AG09309 (cell line): ENCODE results near the gene ATP9B.

Experiments used
- DNase-seq: peaks from one replicate; pipeline ENCODE4 v3.0.0-alpha.2; 2010; ENCODE audit warnings: low read depth
- H3K4me3 ChIP-seq: 2 replicates; pipeline ENCODE4 v1.5.1; 2011; ENCODE audit warnings: mild to moderate bottlenecking, low read depth, low read length, moderate library complexity; ENCODE audit not compliant: control insufficient read depth
- TF ChIP-seq, protein P1 (sequence below): IDR thresholded peaks from 2 replicates; pipeline ENCODE4 v1.5.1; 2011; ENCODE audit warnings: mild to moderate bottlenecking, low read depth, low read length, inconsistent platforms; ENCODE audit not compliant: insufficient read depth, control insufficient read depth; ENCODE audit errors: missing control alignments

The ATP9B gene

DNA sequence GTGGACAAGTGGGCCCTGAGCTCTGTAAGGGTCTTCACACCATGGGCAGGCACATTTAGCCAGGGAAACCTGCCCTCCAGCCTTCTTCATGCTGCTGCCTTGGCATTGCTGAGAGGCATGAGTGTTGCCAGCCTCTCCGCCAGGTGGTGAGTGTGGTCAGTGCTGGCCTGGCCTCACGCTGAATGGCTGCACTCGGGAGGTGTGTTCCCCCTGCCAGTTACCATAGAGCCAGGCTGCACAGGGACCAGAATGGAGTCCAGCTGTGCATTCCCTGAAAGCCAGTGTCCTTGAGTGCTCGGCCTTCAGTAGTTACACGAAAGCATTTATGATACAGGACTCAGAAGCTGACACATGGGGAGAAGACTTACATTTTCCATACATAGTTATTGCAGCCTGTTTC is 139.7 kb downstream of the ATP9B start:
- no peak overlapping the region for H3K4me3 ChIP-seq
- TF ChIP-seq, protein P1, sequence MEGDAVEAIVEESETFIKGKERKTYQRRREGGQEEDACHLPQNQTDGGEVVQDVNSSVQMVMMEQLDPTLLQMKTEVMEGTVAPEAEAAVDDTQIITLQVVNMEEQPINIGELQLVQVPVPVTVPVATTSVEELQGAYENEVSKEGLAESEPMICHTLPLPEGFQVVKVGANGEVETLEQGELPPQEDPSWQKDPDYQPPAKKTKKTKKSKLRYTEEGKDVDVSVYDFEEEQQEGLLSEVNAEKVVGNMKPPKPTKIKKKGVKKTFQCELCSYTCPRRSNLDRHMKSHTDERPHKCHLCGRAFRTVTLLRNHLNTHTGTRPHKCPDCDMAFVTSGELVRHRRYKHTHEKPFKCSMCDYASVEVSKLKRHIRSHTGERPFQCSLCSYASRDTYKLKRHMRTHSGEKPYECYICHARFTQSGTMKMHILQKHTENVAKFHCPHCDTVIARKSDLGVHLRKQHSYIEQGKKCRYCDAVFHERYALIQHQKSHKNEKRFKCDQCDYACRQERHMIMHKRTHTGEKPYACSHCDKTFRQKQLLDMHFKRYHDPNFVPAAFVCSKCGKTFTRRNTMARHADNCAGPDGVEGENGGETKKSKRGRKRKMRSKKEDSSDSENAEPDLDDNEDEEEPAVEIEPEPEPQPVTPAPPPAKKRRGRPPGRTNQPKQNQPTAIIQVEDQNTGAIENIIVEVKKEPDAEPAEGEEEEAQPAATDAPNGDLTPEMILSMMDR, result no peak
- DNase-seq, result no peak

- TF ChIP-seq, protein P1, result no peak
- DNase-seq, result no peak
These were observed 141.1 kb downstream of the ATP9B start for GRCh38 chr18:79210002-79210910.

DNA sequence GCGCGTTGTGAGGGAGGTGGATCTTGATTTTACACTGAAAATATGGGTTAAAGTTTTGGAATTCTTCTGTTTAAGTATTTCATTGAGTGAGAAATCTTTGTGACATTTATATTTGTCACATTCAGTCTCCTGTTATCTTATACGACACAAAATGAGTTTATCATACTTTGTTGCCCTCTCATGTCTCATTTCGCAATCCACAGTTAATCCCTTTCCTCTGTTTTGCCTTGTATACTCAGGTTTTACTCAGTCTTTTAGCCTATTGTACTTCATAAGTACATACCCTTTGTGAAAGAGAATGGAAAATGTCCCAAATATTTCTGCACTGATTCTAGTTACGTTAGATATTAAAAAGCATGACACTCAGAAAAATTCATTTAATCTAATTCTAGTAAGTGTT is 142.7 kb downstream of the ATP9B start:
- DNase-seq, result no peak
- TF ChIP-seq, protein P1, result no peak
- no peak overlapping the region for H3K4me3 ChIP-seq

More at GRCh38 chr18:79210002-79210910, 141.1 kb downstream of the ATP9B start:
- H3K4me3 ChIP-seq, result no peak overlapping the region

DNA sequence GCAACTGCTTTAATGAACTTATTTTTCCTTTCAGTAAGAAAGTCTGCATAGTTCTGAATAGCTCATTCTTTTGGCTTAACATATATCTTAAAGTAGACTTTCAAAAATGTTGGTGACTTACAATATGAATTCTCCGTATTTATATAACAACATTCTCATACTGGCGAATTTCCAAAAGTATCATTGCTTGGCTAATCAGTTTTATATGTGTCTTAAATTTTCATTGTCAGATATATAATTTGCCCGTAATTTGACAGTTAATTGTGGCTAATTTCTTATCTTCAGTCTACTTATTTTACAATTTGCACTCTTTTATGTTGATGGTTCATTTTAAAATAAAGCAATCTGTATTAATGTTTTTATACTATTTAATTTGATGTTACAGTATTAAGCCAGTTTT is 144.9 kb downstream of the ATP9B start:
- no peak overlapping the region for H3K4me3 ChIP-seq
- no peak for DNase-seq
- TF ChIP-seq, protein P1, result no peak

DNA sequence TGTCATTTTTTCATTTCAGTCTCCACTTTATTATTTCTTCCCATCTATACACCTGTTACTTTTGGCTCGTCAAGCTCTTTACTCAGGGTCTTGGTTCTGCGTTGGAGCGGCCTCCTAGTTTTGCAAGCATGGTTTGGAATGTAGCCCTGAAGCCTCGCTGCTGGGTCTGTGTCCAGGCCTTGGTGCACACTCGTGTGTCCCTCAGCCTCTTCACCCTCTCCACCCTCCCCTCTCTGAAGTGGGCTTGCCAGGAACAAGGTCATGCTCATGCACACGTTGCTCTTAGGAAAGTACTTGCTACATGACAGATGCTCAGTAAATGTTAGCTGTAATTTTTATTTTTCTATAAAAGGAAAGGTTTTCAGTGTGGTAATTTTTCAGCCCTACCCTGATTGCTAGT is 147.0 kb downstream of the ATP9B start:
- no peak overlapping the region for H3K4me3 ChIP-seq
- TF ChIP-seq, protein P1, result no peak
- DNase-seq, result no peak

DNA sequence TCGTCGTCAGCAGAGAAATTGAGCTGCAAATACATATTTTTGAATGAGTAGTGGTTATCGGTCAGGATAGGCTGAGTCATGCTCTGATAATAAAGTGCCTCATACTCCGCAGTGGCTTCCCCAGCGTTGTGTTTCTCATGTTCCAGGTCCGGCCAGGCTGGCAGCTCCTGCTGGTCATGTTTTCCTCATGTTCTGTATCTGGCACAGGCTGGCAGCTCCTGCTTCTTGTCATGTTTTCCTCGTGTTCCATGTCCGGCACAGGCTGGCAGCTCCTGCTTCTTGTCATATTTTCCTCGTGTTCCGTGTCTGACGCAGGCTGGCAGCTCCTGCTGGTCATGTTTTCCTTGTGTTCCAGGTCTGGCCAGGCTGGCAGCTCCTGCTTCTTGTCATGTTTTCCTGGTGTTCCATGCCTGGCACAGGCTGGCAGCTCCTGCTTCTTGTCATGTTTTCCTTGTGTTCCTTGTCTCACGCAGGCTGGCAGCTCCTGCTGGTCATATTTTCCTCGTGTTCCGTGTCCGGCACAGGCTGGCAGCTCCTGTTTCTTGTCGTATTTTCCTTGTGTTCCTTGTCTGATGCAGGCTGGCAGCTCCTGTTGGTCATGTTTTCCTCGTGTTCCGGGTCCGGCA is 148.9 kb downstream of the ATP9B start:
- TF ChIP-seq, protein P1, result no peak
- DNase-seq, result no peak
- no peak overlapping the region for H3K4me3 ChIP-seq
